A673 (cell line): Measurements from ENCODE around the gene KANSL1. TPM values are rescaled to one million over a fixed set of nuclear protein-coding genes. Genes with fewer than 3 reads are reported as not detected.
"Not testable (repeated sequence)": the region's sequence is repeated elsewhere in the genome, so short reads cannot be mapped to it uniquely, and the experiment has no call there.

Experiments
- BruUV-seq: library from RNA; stranded (reverse); fragments of 400-500 nt; replicated peaks from 2 replicates; lab custom pipeline; 2021; lab: Mats Ljungman, UMichigan
- CTCF ChIA-PET: fragments of 300-600 bp; sonication (Branson Sonifier 250); formaldehyde crosslinking; loops from one replicate; lab custom pipeline; 2022; ENCODE audit warnings: antibody characterized with exemption; lab: Charles Lee
- POLR2A ChIA-PET: fragments of 300-600 bp; sonication (Branson Sonifier 250); formaldehyde crosslinking; loops from one replicate; lab custom pipeline; 2022; ENCODE audit warnings: antibody characterized with exemption; ENCODE audit not compliant: low non-redundant PET; lab: Charles Lee
- DNase-seq: peaks from one replicate; pipeline ENCODE4 v3.0.0-alpha.2; 2015; ENCODE audit warnings: low spot score
- H3K27ac ChIP-seq: fragments of 200-600 bp; sonication (generic); 2 replicates; pipeline ENCODE4 v1.5.1; 2016; ENCODE audit warnings: mixed run types, low read depth, mild to moderate bottlenecking, mixed read lengths, antibody characterized with exemption, low read length; ENCODE audit not compliant: poor library complexity, severe bottlenecking
- H3K27me3 ChIP-seq: fragments of 200-600 bp; sonication (generic); replicated peaks from 2 replicates; pipeline ENCODE4 v1.6.1; 2017; ENCODE audit warnings: mixed run types, low read depth, mild to moderate bottlenecking, mixed read lengths, antibody characterized with exemption, low read length; ENCODE audit not compliant: insufficient read depth, poor library complexity
- H3K36me3 ChIP-seq: fragments of 200-600 bp; sonication (generic); 2 replicates; pipeline ENCODE4 v1.6.1; 2016; ENCODE audit warnings: mixed run types, mild to moderate bottlenecking, mixed read lengths, antibody characterized with exemption, low read length; ENCODE audit not compliant: insufficient read depth, poor library complexity, severe bottlenecking
- H3K4me1 ChIP-seq: fragments of 200-600 bp; sonication (generic); 2 replicates; pipeline ENCODE4 v1.6.1; 2017; ENCODE audit warnings: mixed run types, mild to moderate bottlenecking, mixed read lengths, antibody characterized with exemption, low read length; ENCODE audit not compliant: insufficient read depth, poor library complexity, severe bottlenecking
- H3K4me3 ChIP-seq: fragments of 200-600 bp; sonication (generic); 2 replicates; pipeline ENCODE4 v1.5.1; 2016; ENCODE audit warnings: low read depth, mixed run types, mild to moderate bottlenecking, mixed read lengths, low read length; ENCODE audit not compliant: poor library complexity, severe bottlenecking
- H3K9me3 ChIP-seq: fragments of 200-600 bp; sonication (generic); 2 replicates; pipeline ENCODE4 v1.6.1; 2016; ENCODE audit warnings: mixed run types, low read depth, mild to moderate bottlenecking, mixed read lengths, antibody characterized with exemption, low read length; ENCODE audit not compliant: poor library complexity, severe bottlenecking
- CTCF ChIP-seq: fragments of 300-800, 200-600 bp; sonication (generic); conservative IDR thresholded peaks from 2 replicates; pipeline ENCODE4 v1.5.1; 2017; ENCODE audit warnings: low read depth, mild to moderate bottlenecking, antibody characterized with exemption, low read length, moderate library complexity, mixed read lengths
- EZH2 ChIP-seq: fragments of 200-600 bp; sonication (generic); IDR thresholded peaks from 2 replicates; pipeline ENCODE4 v1.6.1; 2017; ENCODE audit warnings: borderline replicate concordance, low read depth, mild to moderate bottlenecking, mixed read lengths, antibody characterized with exemption, low read length; ENCODE audit not compliant: poor library complexity, severe bottlenecking
- intact Hi-C: fragments of 100-400 bp; cut with micrococcal nuclease; formaldehyde crosslinking; loops from one replicate; pipeline ENCODE4 v1.10.0; 2022; ENCODE audit not compliant: unreplicated experiment
- total RNA-seq: library from RNA; stranded (reverse); gene quantifications from 2 replicates; pipeline ENCODE4 v1.2.3, GENCODE V29; 2021

Gene KANSL1
- total RNA-seq, 1 experiment from 2014 or later: 64.9 TPM

DNA sequence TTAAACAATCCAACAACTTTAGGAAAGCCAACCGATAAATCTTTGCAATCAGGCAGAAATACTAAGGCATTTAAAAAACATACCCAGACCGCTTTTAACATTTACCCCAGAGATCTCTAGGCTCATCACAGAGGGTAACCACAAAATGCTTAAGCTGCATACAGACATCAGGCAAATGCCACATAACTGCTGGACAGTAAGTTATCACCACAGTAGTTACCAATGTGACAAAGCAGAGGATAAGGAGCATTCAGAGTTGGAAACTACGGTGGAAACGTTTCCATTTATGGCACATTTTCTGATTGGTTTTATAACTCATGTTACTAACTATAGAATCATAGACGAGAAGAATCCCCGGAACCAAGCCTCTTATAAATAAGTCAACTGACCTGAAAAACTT is 77.5 kb downstream of the KANSL1 start:
- POLR2A ChIA-PET: no interaction called here
- BruUV-seq: no TSS peak
- DNase-seq: no peak
- Histone ChIP-seq H3K27me3 (no peaks in the 10 kb centered on the region), H3K4me3 (no peak overlapping the region), H3K27ac (no peak overlapping the region), H3K4me1 (peaks cover 19% of the 10 kb centered on the region), H3K36me3 (no peaks in the 10 kb centered on the region), H3K9me3 (no peaks in the 10 kb centered on the region)
- CTCF ChIA-PET: no interaction called here
- TF ChIP-seq CTCF: no peak
- no peak for TF ChIP-seq EZH2
- intact Hi-C loops: no loop called here

GRCh38 chr17:46111236-46111635 is 82.0 kb downstream of the KANSL1 start:
- H3K4me1 ChIP-seq: peaks cover 12% of the 10 kb centered on the region
- H3K36me3 ChIP-seq, H3K27ac ChIP-seq, H3K9me3 ChIP-seq, H3K4me3 ChIP-seq, DNase-seq, H3K27me3 ChIP-seq, CTCF ChIA-PET, POLR2A ChIA-PET, intact Hi-C loops, BruUV-seq: not testable (repeated sequence)

DNA sequence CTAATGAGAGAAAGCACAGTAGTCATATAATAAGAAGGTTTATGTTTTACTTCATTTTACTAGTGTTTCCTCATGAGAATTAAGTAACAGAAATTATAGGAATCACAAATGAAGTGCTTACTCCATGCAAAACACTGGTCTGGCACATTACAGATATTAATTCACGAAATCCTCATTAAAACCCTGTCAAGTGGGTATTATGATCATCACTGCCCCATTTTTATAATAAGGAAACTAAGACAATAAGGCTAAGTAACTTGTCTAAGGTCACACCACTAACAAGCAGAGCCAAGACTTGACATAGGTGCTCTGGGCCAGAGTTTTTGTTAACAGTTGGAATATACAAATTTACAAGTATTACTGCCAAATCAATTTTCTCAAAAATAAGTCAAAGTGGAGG is 83.0 kb downstream of the KANSL1 start:
- DNase-seq: no peak
- H3K27me3 ChIP-seq: no peaks in the 10 kb centered on the region
- no peaks in the 10 kb centered on the region for H3K9me3 ChIP-seq
- no peak overlapping the region for H3K27ac ChIP-seq
- H3K36me3 ChIP-seq: no peaks in the 10 kb centered on the region
- H3K4me1 ChIP-seq: peaks cover 6% of the 10 kb centered on the region
- intact Hi-C loops: no loop called here
- TF ChIP-seq EZH2 (no peak), CTCF (no peak)
- ChIA-PET CTCF (no interaction called here), POLR2A (no interaction called here)
- BruUV-seq: no TSS peak
- no peak overlapping the region for H3K4me3 ChIP-seq

GRCh38 chr17:46109603-46110189 is 83.5 kb downstream of the KANSL1 start:
- intact Hi-C loops: no loop called here
- Histone ChIP-seq H3K9me3 (no peaks in the 10 kb centered on the region), H3K27ac (no peak overlapping the region), H3K4me1 (peaks cover 1% of the 10 kb centered on the region), H3K36me3 (no peaks in the 10 kb centered on the region), H3K4me3 (no peak overlapping the region), H3K27me3 (no peaks in the 10 kb centered on the region)
- ChIA-PET POLR2A (no interaction called here), CTCF (no interaction called here)
- no peak for DNase-seq
- BruUV-seq: no TSS peak
- no peak for TF ChIP-seq EZH2
- TF ChIP-seq CTCF: no peak
